ENCODE measurements around the gene TEX2. TPM values are rescaled to one million over a fixed set of nuclear protein-coding genes. Genes with fewer than 3 reads are reported as not detected.

Gene TEX2
- total and polyA plus RNA-seq, 2 of the 13 experiments (the other 11 are each of a cell fraction or from before 2014, with no cell fraction given) = 21.4 to 37.7 TPM

GRCh38 chr17:64187093-64187895, 75.8 kb downstream of the TEX2 start (continued):
- TF ChIP-seq ZNF496 (CRISPR knock-in tag; IDR thresholded peaks at IDR 0.05; ENCODE audit: insufficient replicate concordance) (no peak), ZNF562 (CRISPR knock-in tag; IDR thresholded peaks at IDR 0.05; ENCODE audit: borderline replicate concordance) (no peak), YEATS2 (CRISPR knock-in tag; IDR thresholded peaks at IDR 0.05; ENCODE audit: borderline replicate concordance) (no peak; the same call in 1 of the 2 replicates), ADNP (CRISPR knock-in tag; IDR thresholded peaks at IDR 0.05) (no peak), ZBTB49 (CRISPR knock-in tag; IDR thresholded peaks at IDR 0.05; ENCODE audit: borderline replicate concordance) (no peak; the same call in 1 of the 2 replicates), ZNF841 (CRISPR knock-in tag; IDR thresholded peaks at IDR 0.05; ENCODE audit: borderline replicate concordance) (no peak), WIZ (CRISPR knock-in tag; IDR thresholded peaks at IDR 0.05) (peak; percentile 58; the same call in 1 of the 2 replicates), CC2D1A (CRISPR knock-in tag; IDR thresholded peaks at IDR 0.05) (no peak), NFYC (CRISPR knock-in tag; IDR thresholded peaks at IDR 0.05) (no peak), HMGXB3 (CRISPR knock-in tag; IDR thresholded peaks at IDR 0.05; ENCODE audit: borderline replicate concordance) (no peak; the same call in 1 of the 2 replicates), SP1 (IDR thresholded peaks at IDR 0.05) (no peak), SP1 (CRISPR knock-in tag; IDR thresholded peaks at IDR 0.05) (no peak), ZNF816 (CRISPR knock-in tag; IDR thresholded peaks at IDR 0.05; ENCODE audit: borderline replicate concordance) (no peak), ZNF263 (CRISPR knock-in tag; IDR thresholded peaks at IDR 0.05) (no peak; the same call in 1 of the 2 replicates), STAT5B (CRISPR knock-in tag; IDR thresholded peaks at IDR 0.05) (no peak), ZNF230 (CRISPR knock-in tag; IDR thresholded peaks at IDR 0.05) (no peak; the same call in 1 of the 2 replicates)
- TF ChIP-seq, protein P1, sequence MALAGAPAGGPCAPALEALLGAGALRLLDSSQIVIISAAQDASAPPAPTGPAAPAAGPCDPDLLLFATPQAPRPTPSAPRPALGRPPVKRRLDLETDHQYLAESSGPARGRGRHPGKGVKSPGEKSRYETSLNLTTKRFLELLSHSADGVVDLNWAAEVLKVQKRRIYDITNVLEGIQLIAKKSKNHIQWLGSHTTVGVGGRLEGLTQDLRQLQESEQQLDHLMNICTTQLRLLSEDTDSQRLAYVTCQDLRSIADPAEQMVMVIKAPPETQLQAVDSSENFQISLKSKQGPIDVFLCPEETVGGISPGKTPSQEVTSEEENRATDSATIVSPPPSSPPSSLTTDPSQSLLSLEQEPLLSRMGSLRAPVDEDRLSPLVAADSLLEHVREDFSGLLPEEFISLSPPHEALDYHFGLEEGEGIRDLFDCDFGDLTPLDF (CRISPR knock-in tag; IDR thresholded peaks at IDR 0.05) = no peak
- TF ChIP-seq, protein P2, sequence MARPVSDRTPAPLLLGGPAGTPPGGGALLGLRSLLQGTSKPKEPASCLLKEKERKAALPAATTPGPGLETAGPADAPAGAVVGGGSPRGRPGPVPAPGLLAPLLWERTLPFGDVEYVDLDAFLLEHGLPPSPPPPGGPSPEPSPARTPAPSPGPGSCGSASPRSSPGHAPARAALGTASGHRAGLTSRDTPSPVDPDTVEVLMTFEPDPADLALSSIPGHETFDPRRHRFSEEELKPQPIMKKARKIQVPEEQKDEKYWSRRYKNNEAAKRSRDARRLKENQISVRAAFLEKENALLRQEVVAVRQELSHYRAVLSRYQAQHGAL (CRISPR knock-in tag; IDR thresholded peaks at IDR 0.05; ENCODE audit: not compliant biosample characterization) = no peak

Data from HepG2 (cell line).